ENCODE measurements around the gene RAB12.
"Not testable (repeated sequence)": the region's sequence is repeated elsewhere in the genome, so short reads cannot be mapped to it uniquely, and the experiment has no call there.

The RAB12 gene

GRCh38 chr18:8647359-8647758 is 38.1 kb downstream of the RAB12 start:
- not testable (repeated sequence) for DNase-seq (ENCODE audit: low spot score)

DNA sequence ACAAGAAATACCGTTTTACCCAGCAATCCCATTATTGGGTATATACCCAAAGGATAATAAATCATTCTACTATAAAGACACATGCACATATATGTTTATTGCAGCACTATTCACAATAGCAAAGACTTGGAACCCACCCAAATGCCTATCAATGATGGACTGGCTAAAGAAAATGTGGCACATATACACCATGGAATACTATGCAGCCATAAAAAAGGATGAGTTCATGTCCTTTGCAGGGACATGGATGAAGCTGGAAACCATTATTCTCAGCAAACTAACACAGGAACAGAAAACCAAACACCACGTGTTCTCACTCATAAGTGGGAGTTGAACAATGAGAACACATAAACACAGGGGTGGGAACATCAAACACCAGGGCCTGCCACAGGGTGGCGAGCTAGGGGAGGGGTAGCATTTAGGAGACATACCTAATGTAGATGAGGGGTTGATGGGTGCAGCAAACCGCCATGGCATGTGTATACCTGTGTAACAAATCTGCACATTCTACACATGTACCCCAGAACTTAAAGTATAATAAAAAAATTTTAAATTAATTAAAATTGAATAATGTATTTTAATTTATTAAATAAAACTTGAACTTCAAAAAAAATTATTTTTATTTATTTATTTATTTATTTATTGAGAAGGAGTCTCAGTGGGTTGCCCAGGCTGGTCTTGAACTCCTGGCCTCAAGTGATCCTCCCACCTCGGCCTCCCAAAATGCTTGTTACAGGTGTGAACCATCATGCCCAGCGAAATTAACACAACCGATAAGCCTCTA is 42.4 kb downstream of the RAB12 start:
- not testable (repeated sequence) for DNase-seq (ENCODE audit: low spot score)

DNA sequence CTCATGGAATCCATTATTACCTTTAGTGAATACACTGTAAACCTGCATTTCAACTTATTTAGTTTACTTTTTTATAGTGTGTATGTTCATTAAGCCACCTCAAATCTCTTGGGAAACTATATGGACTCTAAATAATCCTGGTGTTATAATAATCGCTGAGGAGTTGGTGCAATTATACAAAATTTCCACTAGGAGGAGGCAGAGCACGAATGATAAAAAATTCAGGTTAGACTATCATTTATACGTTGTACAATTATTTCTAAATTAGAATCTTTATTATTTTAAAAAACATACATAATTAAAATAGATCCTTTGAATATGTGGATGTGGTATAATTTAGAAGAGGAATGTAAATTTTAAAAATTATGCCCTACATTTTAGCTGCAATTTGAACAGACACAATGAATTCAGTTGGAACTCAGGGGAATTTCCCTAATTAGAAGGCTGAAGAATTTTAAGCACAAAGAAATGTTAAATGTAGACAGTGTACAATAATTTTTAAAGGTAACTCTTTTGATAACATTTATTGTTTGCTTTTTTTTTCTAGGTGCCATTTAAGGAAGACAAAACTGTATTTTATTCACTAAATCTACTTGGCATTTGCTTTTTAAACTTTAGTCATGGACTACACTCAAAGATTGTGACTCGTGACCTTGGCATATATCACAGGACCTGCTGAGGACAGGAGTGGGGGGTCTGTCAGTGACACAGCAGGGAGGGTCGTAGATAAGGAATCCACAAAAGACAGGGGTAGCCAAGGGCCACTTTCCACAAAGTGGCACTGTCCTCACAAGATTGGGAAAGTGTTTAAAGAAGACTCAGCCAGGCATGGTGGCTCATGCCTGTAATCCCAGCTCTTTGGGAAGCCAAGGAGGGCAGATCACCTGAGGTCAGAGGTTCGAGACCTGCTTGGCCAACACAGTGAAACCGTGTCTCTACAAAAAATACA is 45.5 kb downstream of the RAB12 start:
- peak; percentile 15 for DNase-seq (ENCODE audit: low spot score)

GRCh38 chr18:8656232-8656631 is 47.0 kb downstream of the RAB12 start:
- DNase-seq (ENCODE audit: low spot score): no peak

GRCh38 chr18:8657050-8657820 is 48.0 kb downstream of the RAB12 start:
- no peak for DNase-seq (ENCODE audit: low spot score)

GRCh38 chr18:8657873-8658470 is 48.7 kb downstream of the RAB12 start:
- no peak for DNase-seq (ENCODE audit: low spot score)

DNA sequence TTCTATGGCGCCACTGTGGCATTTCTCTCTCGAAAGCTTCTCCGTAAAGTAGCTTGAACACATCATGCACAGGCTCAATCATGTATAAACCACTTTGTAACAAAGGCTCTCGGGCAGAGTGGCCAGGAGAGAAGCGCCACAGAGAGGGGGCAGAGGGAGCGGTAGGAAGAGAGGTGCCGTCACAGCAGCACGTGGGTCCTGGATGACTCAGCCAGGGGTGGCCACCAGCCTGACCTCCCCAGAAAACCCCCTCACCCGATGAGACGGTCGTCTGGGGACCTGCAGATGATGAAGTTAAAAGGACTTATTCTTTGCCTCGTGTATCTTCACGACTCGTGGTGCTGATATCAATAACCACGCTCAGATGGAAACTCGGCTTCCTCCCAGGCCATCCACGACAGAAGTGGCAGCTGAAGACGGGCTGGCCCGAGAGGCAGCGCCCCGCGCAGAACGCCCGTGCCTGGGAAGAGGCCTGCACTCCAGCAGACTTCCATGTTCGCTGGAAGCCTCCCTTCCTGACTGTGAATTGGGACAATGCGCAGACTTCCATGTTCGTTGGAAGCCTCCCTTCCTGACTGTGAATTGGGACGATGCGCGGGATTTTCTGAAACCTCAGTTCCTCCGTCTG is 49.7 kb downstream of the RAB12 start:
- DNase-seq (ENCODE audit: low spot score): no peak

DNA sequence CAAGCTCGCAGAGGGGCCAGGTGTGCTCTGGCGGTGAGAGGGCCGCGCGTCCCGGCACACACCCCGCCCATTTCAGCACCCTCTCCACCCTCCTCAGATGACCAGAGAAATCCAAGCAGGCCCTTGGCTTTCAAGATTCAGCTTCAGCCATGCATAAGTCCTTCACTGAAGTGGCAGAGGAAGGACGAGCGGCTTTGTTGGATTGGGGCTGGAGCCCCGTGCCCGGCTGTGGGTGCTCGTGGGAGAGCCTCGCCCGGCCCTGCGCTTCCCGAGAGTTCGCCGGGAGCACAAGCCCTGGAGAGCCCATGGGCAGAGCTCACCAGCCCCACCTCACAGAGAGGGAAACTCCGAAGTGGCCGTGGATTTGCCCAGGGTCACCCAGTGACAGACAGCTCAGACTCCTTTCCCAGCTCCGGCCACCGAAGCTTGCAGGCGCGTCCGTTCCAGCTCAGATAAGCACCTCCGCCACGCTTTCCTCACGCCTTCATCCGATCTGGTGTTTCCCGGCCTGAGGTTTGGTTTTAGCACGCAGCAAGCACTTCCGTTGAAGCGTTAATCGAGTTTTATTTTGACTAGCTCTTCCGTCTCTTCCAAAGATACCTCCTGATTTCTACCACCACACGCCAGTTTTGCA is 50.5 kb downstream of the RAB12 start:
- DNase-seq (ENCODE audit: low spot score): no peak

- DNase-seq (ENCODE audit: low spot score): no peak
Measured at GRCh38 chr18:8660316-8660715, 51.1 kb downstream of the RAB12 start.

DNA sequence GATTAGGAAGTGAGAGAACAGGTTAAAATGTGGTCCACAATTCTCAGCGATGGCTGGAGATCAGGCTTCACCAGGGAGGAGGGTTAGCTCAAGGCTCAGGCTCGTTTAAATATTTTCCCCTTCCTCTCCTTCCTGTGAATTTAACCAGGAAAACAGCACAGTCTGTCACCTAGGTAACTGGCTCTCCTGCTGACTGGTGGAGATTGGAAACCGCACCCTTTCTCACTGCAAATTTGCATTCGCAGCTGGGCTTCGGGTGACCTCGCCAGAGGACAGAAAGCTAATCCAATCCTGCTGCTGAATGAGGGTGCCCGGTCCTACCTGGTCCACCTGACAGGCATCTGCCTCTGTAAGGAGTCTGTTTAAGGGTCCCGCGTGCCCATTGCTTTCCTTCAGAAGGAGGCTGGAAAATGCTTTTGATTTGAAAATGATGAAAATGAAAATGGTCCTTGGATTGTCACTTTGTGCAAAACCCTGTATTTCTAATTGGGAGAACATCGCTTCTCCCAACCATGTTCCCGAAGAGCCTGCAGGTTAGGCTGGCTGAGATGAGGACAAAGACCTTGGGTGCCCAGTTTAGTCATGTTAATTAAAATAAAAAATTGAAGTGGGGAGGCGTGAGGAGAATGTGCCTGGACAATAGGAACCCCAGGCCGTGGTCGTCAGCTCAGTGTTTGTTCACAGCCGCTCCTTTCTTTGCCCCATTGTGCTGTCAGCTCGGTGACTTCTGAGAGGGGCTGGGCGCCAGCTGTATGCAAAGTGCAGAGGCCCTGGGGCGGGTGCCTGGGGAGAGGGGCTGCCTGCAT is 52.7 kb downstream of the RAB12 start:
- DNase-seq (ENCODE audit: low spot score): peak; percentile 39

DNA sequence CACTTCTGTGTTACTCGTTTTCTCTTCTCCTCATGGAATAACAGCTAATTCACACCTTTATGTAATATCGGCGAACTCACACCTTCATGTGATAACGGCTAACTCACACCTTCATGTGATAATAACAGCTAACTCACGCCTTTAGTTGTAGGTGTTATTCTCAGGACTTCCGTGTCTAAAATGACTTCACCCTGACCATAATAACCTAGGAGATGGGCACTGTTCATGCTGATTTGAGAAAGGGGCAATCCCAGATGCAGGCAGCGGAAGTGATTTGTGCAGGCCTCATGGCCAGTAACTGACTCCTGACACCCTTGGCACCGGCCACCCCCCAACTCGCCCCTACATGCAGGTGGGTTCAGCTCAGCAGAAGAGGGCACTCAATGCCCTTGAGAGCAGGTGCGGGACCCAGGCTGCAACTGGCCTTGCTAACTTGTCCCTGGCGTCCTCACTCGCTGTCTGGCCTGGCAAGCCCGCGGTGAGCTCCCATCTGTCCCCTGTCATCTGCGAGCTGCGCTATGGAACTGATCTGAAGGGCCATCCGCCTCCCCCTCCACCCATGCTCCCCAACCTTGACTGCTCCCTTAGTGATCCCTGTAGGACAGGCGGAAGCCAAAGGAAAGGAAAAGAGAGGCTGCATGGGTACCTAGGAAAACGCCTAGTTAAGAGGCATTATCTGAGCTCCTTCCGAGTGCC is 53.5 kb downstream of the RAB12 start:
- no peak for DNase-seq (ENCODE audit: low spot score)

- no peak for DNase-seq (ENCODE audit: low spot score)
Measured at GRCh38 chr18:8667846-8668245, 58.6 kb downstream of the RAB12 start.

DNA sequence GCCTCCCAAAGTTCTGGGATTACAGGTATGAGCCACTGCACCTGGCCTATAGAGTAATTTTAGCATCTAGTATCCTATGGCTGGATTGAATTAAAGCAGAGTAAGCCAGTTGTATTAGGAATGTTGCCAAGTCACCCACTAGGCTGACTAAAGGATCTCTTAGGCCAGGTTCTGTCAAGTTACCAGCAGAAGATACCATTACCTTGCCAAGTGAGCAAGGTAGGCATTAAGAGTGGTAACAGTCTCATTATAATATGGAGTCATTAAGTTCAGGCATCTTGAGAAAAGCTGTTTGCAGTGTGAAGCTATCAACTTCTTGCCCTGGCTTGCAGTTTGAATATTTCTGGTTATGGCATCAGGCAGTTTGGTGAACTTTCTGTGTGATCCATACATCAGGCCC is 59.1 kb downstream of the RAB12 start:
- DNase-seq (ENCODE audit: low spot score): no peak

GRCh38 chr18:8669571-8669970 is 60.3 kb downstream of the RAB12 start:
- DNase-seq (ENCODE audit: low spot score): no peak

DNA sequence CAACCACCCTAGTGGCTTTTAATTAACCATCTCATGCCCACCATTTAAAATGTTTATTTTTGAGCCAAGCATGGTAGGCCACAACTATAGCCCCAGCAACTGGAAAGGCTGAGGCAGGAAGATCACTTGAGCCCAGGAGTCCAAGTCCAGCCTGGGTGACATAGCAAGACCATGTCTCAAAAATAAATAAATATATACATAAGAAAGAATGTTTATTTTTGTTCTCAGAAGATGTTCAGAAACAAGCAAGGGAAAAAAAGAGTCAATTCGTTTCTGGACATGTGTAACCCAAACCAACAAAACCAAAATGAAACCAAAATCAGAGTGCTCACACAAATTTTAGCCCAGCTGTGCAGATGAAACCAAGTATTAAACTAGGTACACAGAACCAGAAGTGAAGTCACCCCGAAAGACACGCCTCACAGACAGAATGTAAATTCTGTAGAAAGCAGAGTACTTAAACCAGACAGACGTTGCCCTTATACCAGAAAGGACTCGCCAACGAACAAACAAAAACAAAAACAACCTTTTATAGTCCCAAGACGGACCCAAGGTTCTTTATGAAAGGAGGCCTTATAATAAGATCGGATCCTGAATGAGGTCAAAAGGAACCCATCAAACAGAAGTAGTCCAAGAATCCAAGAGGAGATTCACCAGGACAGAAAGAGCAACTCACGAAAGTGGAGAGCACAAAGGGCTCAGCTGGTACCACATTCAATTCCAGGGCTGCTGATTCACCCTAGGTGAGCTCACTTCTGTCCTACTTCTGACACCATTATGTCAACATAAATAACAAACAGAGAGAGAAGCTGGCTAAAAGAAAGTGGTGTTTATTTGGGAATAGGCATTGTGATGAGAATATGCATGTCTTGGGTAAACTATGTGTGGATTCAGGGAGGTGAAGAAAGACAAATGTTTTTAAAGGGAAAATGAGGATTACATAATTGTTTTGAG is 64.3 kb downstream of the RAB12 start:
- no peak for DNase-seq (ENCODE audit: low spot score)

GRCh38 chr18:8675057-8675456 is 65.8 kb downstream of the RAB12 start:
- no peak for DNase-seq (ENCODE audit: low spot score)

GRCh38 chr18:8681196-8681595 is 72.0 kb downstream of the RAB12 start:
- no peak for DNase-seq (ENCODE audit: low spot score)

GRCh38 chr18:8684577-8684976 is 75.3 kb downstream of the RAB12 start:
- DNase-seq (ENCODE audit: low spot score): no peak

Data from SW480 (cell line).